Neuronal stem cell (in vitro differentiated cells): ENCODE data around the gene CREBL2.
A peak's percentile ranks its signal among the peaks of the same experiment; 100 is the strongest.
"Not testable (repeated sequence)": the region's sequence is repeated elsewhere in the genome, so short reads cannot be mapped to it uniquely, and the experiment has no call there.

ENCODE experiments used
- DNase-seq: peaks from one replicate; pipeline ENCODE4 v3.0.0-alpha.2; 2013; ENCODE audit warnings: low spot score
- H2AFZ ChIP-seq: one replicate; pipeline ENCODE4 v1.6.1; 2013; ENCODE audit warnings: mild to moderate bottlenecking, low read length, inconsistent platforms
- H2AK5ac ChIP-seq: 2 replicates; pipeline ENCODE4 v1.6.1; 2013; ENCODE audit warnings: low read depth, mild to moderate bottlenecking, inconsistent platforms, low read length, moderate library complexity, mixed read lengths
- H2BK120ac ChIP-seq: 2 replicates; pipeline ENCODE4 v1.6.1; 2013; ENCODE audit warnings: low read depth, mild to moderate bottlenecking, inconsistent platforms, low read length, moderate library complexity, mixed read lengths
- H2BK12ac ChIP-seq: one replicate; pipeline ENCODE4 v1.6.1; 2013; ENCODE audit warnings: low read length, inconsistent platforms
- H2BK15ac ChIP-seq: 2 replicates; pipeline ENCODE4 v1.6.1; 2013; ENCODE audit warnings: mild to moderate bottlenecking, low read length, inconsistent platforms, mixed read lengths
- H2BK5ac ChIP-seq: one replicate; pipeline ENCODE4 v1.6.1; 2013; ENCODE audit warnings: inconsistent platforms, mild to moderate bottlenecking, low read length, moderate library complexity
- H3K14ac ChIP-seq: one replicate; pipeline ENCODE4 v1.6.1; 2013; ENCODE audit warnings: low read length, inconsistent platforms
- H3K18ac ChIP-seq: 2 replicates; pipeline ENCODE4 v1.6.1; 2013; ENCODE audit warnings: low read length, inconsistent platforms
- H3K23ac ChIP-seq: 2 replicates; pipeline ENCODE4 v1.6.1; 2013; ENCODE audit warnings: low read depth, mild to moderate bottlenecking, mixed read lengths, low read length, inconsistent platforms; ENCODE audit not compliant: poor library complexity
- H3K27ac ChIP-seq: replicated peaks from 3 replicates; pipeline ENCODE4 v1.5.1; 2013; ENCODE audit warnings: low read length, inconsistent platforms
- H3K27me3 ChIP-seq, 3 experiments: 2 replicates each; pipeline ENCODE4 v1.6.1; 2013; ENCODE audit warnings: low read length in 3 of 3, mild to moderate bottlenecking in 2 of 3, inconsistent platforms in 1 of 3, low read depth in 1 of 3, mixed read lengths in 1 of 3, moderate library complexity in 1 of 3; ENCODE audit not compliant: control insufficient read depth in 3 of 3, insufficient read depth in 3 of 3
- H3K36me3 ChIP-seq, 2 donors: replicated peaks in 1 of 2; 2 replicates each; pipeline ENCODE4 v1.6.1; 2013; ENCODE audit warnings: low read length in 2 of 2; ENCODE audit not compliant: control insufficient read depth in 2 of 2, insufficient read depth in 2 of 2
- H3K4ac ChIP-seq: 2 replicates; pipeline ENCODE4 v1.6.1; 2013; ENCODE audit warnings: inconsistent platforms, mild to moderate bottlenecking, low read length, moderate library complexity
- H3K4me1 ChIP-seq, 2 donors: 1 replicate in 1 of 2; 2 replicates in 1 of 2; pipeline ENCODE4 v1.6.1; 2013; ENCODE audit warnings: low read length in 2 of 2, low read depth in 1 of 2; ENCODE audit not compliant: control insufficient read depth in 2 of 2, insufficient read depth in 1 of 2
- H3K4me2 ChIP-seq: one replicate; pipeline ENCODE4 v1.6.1; 2013; ENCODE audit warnings: mild to moderate bottlenecking, low read length, inconsistent platforms; ENCODE audit not compliant: insufficient read depth, poor library complexity, severe bottlenecking
- H3K4me3 ChIP-seq, 2 donors: 2 replicates each; pipeline ENCODE4 v1.5.1; 2013; ENCODE audit warnings: low read length in 2 of 2, mild to moderate bottlenecking in 2 of 2, inconsistent platforms in 1 of 2, moderate library complexity in 1 of 2
- H3K79me1 ChIP-seq: one replicate; pipeline ENCODE4 v1.6.1; 2013; ENCODE audit warnings: low read depth, mild to moderate bottlenecking, inconsistent platforms, low read length, moderate library complexity
- H3K9ac ChIP-seq: one replicate; pipeline ENCODE4 v1.6.1; 2013; ENCODE audit warnings: mild to moderate bottlenecking, low read depth, low read length, inconsistent platforms; ENCODE audit not compliant: poor library complexity
- H3K9me3 ChIP-seq, 2 donors: replicated peaks in 1 of 2; 2 replicates each; pipeline versions ENCODE3 to v1.6.1; 2013; ENCODE audit warnings: low read length in 2 of 2, mild to moderate bottlenecking in 2 of 2, inconsistent platforms in 1 of 2, low read depth in 1 of 2, mixed read lengths in 1 of 2, moderate library complexity in 1 of 2; ENCODE audit not compliant: control insufficient read depth in 2 of 2, insufficient read depth in 1 of 2
- H4K8ac ChIP-seq: one replicate; pipeline ENCODE4 v1.6.1; 2013; ENCODE audit warnings: low read depth, mild to moderate bottlenecking, inconsistent platforms, low read length, moderate library complexity
- H4K91ac ChIP-seq: one replicate; pipeline ENCODE4 v1.6.1; 2013; ENCODE audit warnings: low read length, low read depth, mild to moderate bottlenecking, inconsistent platforms; ENCODE audit not compliant: poor library complexity
- WGBS, 2 donors: extraction: QIAGEN DNeasy Blood & Tissue Kit; methylation state at CpG; one replicate each; pipeline ENCODE4 v1.1.7; 2013; ENCODE audit warnings: missing lambda C conversion rate in 2 of 2, mixed read lengths in 1 of 2; ENCODE audit not compliant: insufficient read length in 2 of 2, insufficient replicate concordance in 1 of 2; ENCODE audit errors: extremely low coverage in 2 of 2; 5-methylcytosine and 5-hydroxymethylcytosine counted together

The CREBL2 gene

DNA sequence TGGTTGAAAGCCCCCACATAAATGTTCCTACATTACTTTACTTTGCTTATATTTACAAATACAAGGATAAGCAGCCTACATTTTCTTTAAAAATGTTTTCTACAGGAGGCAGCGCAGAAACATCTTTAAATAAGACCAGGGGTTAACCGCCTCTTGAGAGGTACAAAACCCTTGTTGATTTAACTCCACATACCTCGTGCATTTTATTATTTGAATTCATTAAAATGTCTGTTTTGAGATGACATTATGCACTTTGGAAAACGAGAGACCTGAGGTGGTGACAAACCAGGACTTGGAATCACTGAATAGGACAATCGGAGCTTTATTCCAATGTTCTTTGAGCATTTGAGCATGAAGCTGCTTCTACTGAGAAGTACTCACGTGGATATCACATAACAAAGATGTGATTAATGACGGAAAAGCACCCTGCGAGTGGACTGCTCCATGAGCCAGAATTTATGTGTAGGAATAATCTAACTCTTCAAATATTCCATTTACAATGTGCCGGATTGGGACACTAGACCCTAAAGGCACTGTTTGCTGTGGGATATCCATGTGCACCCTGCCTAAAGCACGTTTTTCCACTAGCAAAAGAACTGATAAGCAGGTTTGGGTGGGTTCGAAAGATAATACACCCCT lies 48.3 kb upstream of the CREBL2 start:
- Histone ChIP-seq H2BK5ac (no peak overlapping the region), H2BK120ac (no peak overlapping the region), H3K27ac (no peak overlapping the region), H3K4me1 (peaks cover 2 to 7% of the 10 kb centered on the region in 2 donors), H2AK5ac (no peak overlapping the region), H3K18ac (no peak overlapping the region), H3K27me3 (peaks cover 0 to 3% (median 0%) of the 10 kb centered on the region in 3 experiments), H3K23ac (no peak overlapping the region), H4K91ac (no peak overlapping the region), H3K79me1 (no peaks in the 10 kb centered on the region), H3K9ac (no peak overlapping the region), H2BK15ac (no peak overlapping the region), H3K36me3 (no peaks in the 10 kb centered on the region), H3K4ac (no peak overlapping the region), H3K4me3 (peak overlapping the region in 1 of 2 donors; percentile 68), H3K14ac (no peak overlapping the region), H2BK12ac (no peak overlapping the region), H2AFZ (peak overlapping the region; percentile 96), H3K9me3 (peaks cover 3 to 5% of the 10 kb centered on the region in 2 donors), H4K8ac (no peak overlapping the region), H3K4me2 (peak overlapping the region; percentile 29)
- no CpG with 5 or more reads among the region's 11 CpGs for WGBS, 2 donors
- DNase-seq, result no peak

GRCh38 chr12:12564911-12565310 lies 46.8 kb upstream of the CREBL2 start:
- Histone ChIP-seq H2AK5ac (no peak overlapping the region), H3K4me1 (peaks cover 2 to 3% of the 10 kb centered on the region in 2 donors), H2BK5ac (no peak overlapping the region), H2BK12ac (no peak overlapping the region), H3K4ac (no peak overlapping the region), H2BK15ac (no peak overlapping the region), H3K14ac (no peak overlapping the region), H3K4me3 (no peak overlapping the region), H2AFZ (no peak overlapping the region), H3K18ac (no peak overlapping the region), H3K36me3 (no peaks in the 10 kb centered on the region), H3K9me3 (peaks cover 3 to 5% of the 10 kb centered on the region in 2 donors), H3K27me3 (peaks cover 0 to 3% (median 0%) of the 10 kb centered on the region in 3 experiments), H2BK120ac (no peak overlapping the region), H3K9ac (no peak overlapping the region), H3K4me2 (no peak overlapping the region), H3K79me1 (no peaks in the 10 kb centered on the region), H4K8ac (no peak overlapping the region), H4K91ac (no peak overlapping the region), H3K23ac (no peak overlapping the region), H3K27ac (no peak overlapping the region)
- no peak for DNase-seq
- WGBS, 2 donors, result no CpG with 5 or more reads among the region's 1 CpG

DNA sequence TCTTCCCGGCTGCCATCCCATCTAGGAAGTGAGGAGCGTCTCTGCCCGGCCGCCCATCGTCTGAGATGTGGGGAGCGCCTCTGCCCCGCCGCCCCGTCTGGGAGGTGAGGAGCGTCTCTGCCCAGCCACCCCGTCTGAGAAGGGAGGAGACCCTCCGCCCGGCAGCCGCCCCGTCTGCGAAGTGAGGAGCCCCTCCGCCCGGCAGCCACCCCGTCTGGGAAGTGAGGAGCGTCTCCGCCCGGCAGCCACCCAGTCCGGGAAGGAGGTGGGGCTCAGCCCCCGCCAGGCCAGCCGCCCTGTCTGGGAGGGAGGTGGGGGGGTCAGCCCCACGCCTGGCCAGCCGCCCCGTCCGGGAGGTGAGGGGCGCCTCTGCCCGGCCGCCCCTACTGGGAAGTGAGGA lies 45.7 kb upstream of the CREBL2 start:
- not testable (repeated sequence) for H3K36me3 ChIP-seq, H4K91ac ChIP-seq, H2BK15ac ChIP-seq, H4K8ac ChIP-seq, H3K4ac ChIP-seq, H2BK12ac ChIP-seq, H2BK5ac ChIP-seq, H3K4me2 ChIP-seq, H2AFZ ChIP-seq, H3K9ac ChIP-seq, H3K27ac ChIP-seq, H3K4me3 ChIP-seq, DNase-seq, H3K4me1 ChIP-seq, H2BK120ac ChIP-seq, H3K23ac ChIP-seq, H3K9me3 ChIP-seq, H3K27me3 ChIP-seq, H3K18ac ChIP-seq, H3K79me1 ChIP-seq, H2AK5ac ChIP-seq, H3K14ac ChIP-seq
- no CpG with 5 or more reads among the region's 32 CpGs for WGBS, 2 donors

- Histone ChIP-seq H3K27me3 (no peaks in the 10 kb centered on the region), H3K4me3 (no peak overlapping the region), H2BK15ac (no peak overlapping the region), H3K9me3 (peaks cover 0 to 1% of the 10 kb centered on the region in 2 donors), H4K91ac (no peak overlapping the region), H2AK5ac (no peak overlapping the region), H2BK12ac (no peak overlapping the region), H3K27ac (no peak overlapping the region), H4K8ac (no peak overlapping the region), H3K9ac (no peak overlapping the region), H3K4me2 (no peak overlapping the region), H2BK120ac (no peak overlapping the region), H3K18ac (no peak overlapping the region), H3K36me3 (no peaks in the 10 kb centered on the region), H3K4me1 (no peaks in the 10 kb centered on the region), H3K79me1 (no peaks in the 10 kb centered on the region), H3K23ac (no peak overlapping the region), H3K4ac (no peak overlapping the region), H3K14ac (no peak overlapping the region), H2AFZ (no peak overlapping the region), H2BK5ac (no peak overlapping the region)
- no peak for DNase-seq
- no CpG with 5 or more reads among the region's 3 CpGs for WGBS, 2 donors
Observed at GRCh38 chr12:12572659-12573058, 39.0 kb upstream of the CREBL2 start.
